SK-N-SH (cell line): ENCODE data around the gene YIF1B. TPM values are rescaled to one million over a fixed set of nuclear protein-coding genes. Genes with fewer than 3 reads are reported as not detected.
"Not testable (repeated sequence)": the region's sequence is repeated elsewhere in the genome, so short reads cannot be mapped to it uniquely, and the experiment has no call there.

Experiments
- CTCF ChIA-PET: fragments of 300-600, 350-600 bp; formaldehyde crosslinking; extraction: SDS; loops from one replicate; lab custom pipeline; 2021; lab: Yijun Ruan, JAX
- POLR2A ChIA-PET: fragments of 350-600 bp; sonication (Branson Sonifier 250); formaldehyde crosslinking; extraction: SDS; loops from one replicate; lab custom pipeline; 2020; ENCODE audit warnings: antibody characterized with exemption, inconsistent platforms; lab: Yijun Ruan, JAX
- DNase-seq: peaks from one replicate; pipeline ENCODE4 v3.0.0; 2012
- H2AFZ ChIP-seq: fragments of 200-600 bp; sonication (generic); 2 replicates; pipeline ENCODE4 v1.8.1; 2016; ENCODE audit warnings: antibody characterized with exemption, mild to moderate bottlenecking, low read depth
- H3F3A ChIP-seq: fragments of 200-600 bp; sonication (generic); replicated peaks from 2 replicates; pipeline ENCODE3; 2016; ENCODE audit warnings: antibody characterized with exemption, mild to moderate bottlenecking; ENCODE audit not compliant: insufficient read depth
- H3K27ac ChIP-seq, 2 experiments: fragments of 200-500 bp in 1 of 2; fragments of 200-600 bp in 1 of 2; sonication (Bioruptor generic) in 1 of 2; sonication (generic), shearing (Covaris generic) in 1 of 2; 2 replicates each; pipeline versions ENCODE4 v1.5.1 to v1.6.1; 2014 to 2016; ENCODE audit warnings: low read depth in 2 of 2, inconsistent platforms in 1 of 2, low read length in 1 of 2, mild to moderate bottlenecking in 1 of 2, mixed read lengths in 1 of 2
- H3K27me3 ChIP-seq: fragments of 200-600 bp; sonication (generic), shearing (Covaris generic); 2 replicates; pipeline ENCODE4 v1.6.1; 2016; ENCODE audit warnings: mixed run types; ENCODE audit not compliant: insufficient read depth
- H3K36me3 ChIP-seq, 2 experiments: fragments of 200-500 bp in 1 of 2; fragments of 200-600 bp in 1 of 2; sonication (Bioruptor generic) in 1 of 2; sonication (generic) in 1 of 2; replicated peaks in 1 of 2; 2 replicates each; pipeline versions ENCODE3 to v1.5.1; 2014 to 2016; ENCODE audit warnings: low read length in 1 of 2, mild to moderate bottlenecking in 1 of 2; ENCODE audit not compliant: insufficient read depth in 2 of 2, control insufficient read depth in 1 of 2
- H3K4me1 ChIP-seq, 2 experiments: fragments of 200-500 bp in 1 of 2; fragments of 200-600 bp in 1 of 2; sonication (Bioruptor generic) in 1 of 2; sonication (generic), shearing (Covaris generic) in 1 of 2; 2 replicates each; pipeline versions ENCODE4 v1.5.1 to v1.6.1; 2014 to 2016; ENCODE audit warnings: low read depth in 1 of 2, low read length in 1 of 2, mixed run types in 1 of 2; ENCODE audit not compliant: insufficient read depth in 2 of 2, control insufficient read depth in 1 of 2
- H3K4me2 ChIP-seq: fragments of 200-600 bp; sonication (generic), shearing (Covaris generic); 2 replicates; pipeline ENCODE4 v1.6.1; 2017; ENCODE audit warnings: mixed run types
- H3K4me3 ChIP-seq, 2 experiments: fragments of 200-500 bp in 1 of 2; fragments of 200-600 bp in 1 of 2; sonication (Bioruptor generic) in 1 of 2; sonication (generic), shearing (Covaris generic) in 1 of 2; 2 replicates each; pipeline versions ENCODE4 v1.5.1 to v1.8.1; 2014 to 2016; ENCODE audit warnings: low read depth in 2 of 2, inconsistent platforms in 1 of 2, low read length in 1 of 2, mild to moderate bottlenecking in 1 of 2, mixed read lengths in 1 of 2, moderate library complexity in 1 of 2
- H3K79me2 ChIP-seq: fragments of 200-600 bp; sonication (generic); 2 replicates; pipeline ENCODE4 v1.8.1; 2017; ENCODE audit warnings: mild to moderate bottlenecking; ENCODE audit not compliant: insufficient read depth
- H3K9ac ChIP-seq: fragments of 200-600 bp; sonication (generic); 2 replicates; pipeline ENCODE4 v1.6.1; 2017; ENCODE audit warnings: mixed run types
- H3K9me2 ChIP-seq: fragments of 200-600 bp; sonication (generic); 2 replicates; pipeline ENCODE4 v1.6.1; 2017; ENCODE audit warnings: mixed run types
- H3K9me3 ChIP-seq: fragments of 200-600 bp; sonication (generic); 2 replicates; pipeline ENCODE4 v1.6.1; 2017; ENCODE audit warnings: mixed run types, mild to moderate bottlenecking, moderate library complexity
- H4K20me1 ChIP-seq: fragments of 200-600 bp; sonication (generic); 2 replicates; pipeline ENCODE4 v1.6.1; 2017; ENCODE audit warnings: mild to moderate bottlenecking, mixed run types; ENCODE audit not compliant: insufficient read depth
- CTCF ChIP-seq: fragments of 200-600 bp; sonication (generic); IDR thresholded peaks from 2 replicates; pipeline ENCODE4 v1.6.1; 2017; ENCODE audit warnings: antibody characterized with exemption, mild to moderate bottlenecking, moderate library complexity
- EP300 ChIP-seq, 2 experiments: IDR thresholded peaks; 2 replicates each; pipeline versions ENCODE4 v1.4.0 to v1.6.1; 2012; ENCODE audit warnings: borderline replicate concordance in 1 of 2, low read depth in 1 of 2, low read length in 1 of 2
- FOSL2 ChIP-seq: IDR thresholded peaks from 2 replicates; pipeline ENCODE4 v1.4.0; 2012; ENCODE audit warnings: low read depth, mild to moderate bottlenecking, moderate library complexity, borderline replicate concordance
- FOXJ3 ChIP-seq: sonication (generic); formaldehyde crosslinking; IDR thresholded peaks from 2 replicates; pipeline ENCODE4 v1.5.1; 2020; ENCODE audit warnings: mild to moderate bottlenecking, missing genetic modification reagents
- FOXM1 ChIP-seq: IDR thresholded peaks from 2 replicates; pipeline ENCODE4 v1.4.0; 2012; ENCODE audit warnings: low read depth, mild to moderate bottlenecking
- GABPA ChIP-seq: IDR thresholded peaks from 2 replicates; pipeline ENCODE4 v1.4.0; 2012; ENCODE audit warnings: low read depth, mild to moderate bottlenecking
- GATA2 ChIP-seq: sonication (generic); formaldehyde crosslinking; IDR thresholded peaks from 2 replicates; pipeline ENCODE4 v1.5.0; 2020; ENCODE audit warnings: mild to moderate bottlenecking, missing genetic modification reagents
- JUND ChIP-seq: IDR thresholded peaks from 2 replicates; pipeline ENCODE4 v1.4.0; 2012
- MAX ChIP-seq: IDR thresholded peaks from 2 replicates; pipeline ENCODE4 v1.4.0; 2012; ENCODE audit warnings: low read depth
- PBX3 ChIP-seq: IDR thresholded peaks from 2 replicates; pipeline ENCODE4; 2012
- POLR2AphosphoS5 ChIP-seq: IDR thresholded peaks from 2 replicates; pipeline ENCODE4 v1.6.1; 2012; ENCODE audit warnings: low read depth, low read length
- RAD21 ChIP-seq: IDR thresholded peaks from 2 replicates; pipeline ENCODE4 v1.6.1; 2012; ENCODE audit warnings: mild to moderate bottlenecking, low read length
- RFX5 ChIP-seq: IDR thresholded peaks from 2 replicates; pipeline ENCODE4 v1.6.1; 2012; ENCODE audit warnings: mild to moderate bottlenecking, improper control_type of control experiment, low read length
- RXRA ChIP-seq: IDR thresholded peaks from 2 replicates; pipeline ENCODE4 v1.4.0; 2012; ENCODE audit warnings: low read depth, mild to moderate bottlenecking, borderline replicate concordance
- SMC3 ChIP-seq: IDR thresholded peaks from 2 replicates; pipeline ENCODE4 v1.6.1; 2012; ENCODE audit warnings: low read depth, low read length, improper control_type of control experiment
- TCF12 ChIP-seq: IDR thresholded peaks from 2 replicates; pipeline ENCODE4 v1.4.0; 2012
- USF1 ChIP-seq: IDR thresholded peaks from 2 replicates; pipeline ENCODE4 v1.4.0; 2012; ENCODE audit warnings: low read depth, borderline replicate concordance
- YY1 ChIP-seq: IDR thresholded peaks from 2 replicates; pipeline ENCODE4 v1.4.0; 2012; ENCODE audit warnings: low read depth, mild to moderate bottlenecking
- ZBTB33 ChIP-seq: IDR thresholded peaks from 2 replicates; pipeline ENCODE4 v1.4.0; 2012; ENCODE audit warnings: low read depth, borderline replicate concordance
- WGBS: methylation state at CpG from one replicate; pipeline ENCODE4 v1.1.6; 2017; ENCODE audit warnings: low lambda C conversion rate; 5-methylcytosine and 5-hydroxymethylcytosine counted together
- polyA plus RNA-seq, 3 experiments: library from polyadenylated mRNA; depleted of rRNA; stranded (reverse); fragments of >200 nt; gene quantifications; 2 replicates each; pipeline ENCODE4 v1.2.3, GENCODE V29; 2012

Gene YIF1B
- polyA plus RNA-seq, 1 of the 3 experiments (the other 2 are of a cell fraction), result 121 TPM

GRCh38 chr19:38339011-38339410 is 23.3 kb upstream of the YIF1B start:
- H3K4me3 ChIP-seq, H3K9me2 ChIP-seq, H3K36me3 ChIP-seq, H3K9me3 ChIP-seq, H3F3A ChIP-seq, H2AFZ ChIP-seq, H4K20me1 ChIP-seq, H3K4me2 ChIP-seq, H3K9ac ChIP-seq, H3K27ac ChIP-seq, DNase-seq, H3K27me3 ChIP-seq, H3K4me1 ChIP-seq, H3K79me2 ChIP-seq: not testable (repeated sequence)
- 62% methylated on average over 4 of the region's 4 CpGs for WGBS
- peak; percentile 23 for TF ChIP-seq GATA2 (CRISPR knock-in tag)
- ChIA-PET POLR2A (interaction anchor here (1.2 kb wide), 1 partner anchor 23 kb away, joined by 3 read pairs; no protein-coding TSS in a partner anchor), CTCF (interaction anchor here (1.8 kb wide), 2 partner anchors 95 to 197 kb away, joined by 4 to 6 read pairs; no protein-coding TSS in a partner anchor)

- no peak overlapping the region for H3K9ac ChIP-seq
- ChIA-PET CTCF (interaction anchor here (0.9 to 1.0 kb wide), 2 partner anchors 37 to 66 kb away, joined by 3 read pairs; partner anchors contain the start of genes FAM98C and PSMD8), POLR2A (interaction anchor here (0.8 to 2.1 kb wide), 2 partner anchors 10 to 37 kb away, joined by 3 to 10 read pairs; partner anchors contain the start of gene PSMD8)
- WGBS, result 64% methylated on average over 10 of the region's 10 CpGs
- H3F3A ChIP-seq, result peaks cover 2% of the 10 kb centered on the region
- DNase-seq, result peak; percentile 27
- no peaks in the 10 kb centered on the region for H3K9me3 ChIP-seq
- no peaks in the 10 kb centered on the region for H4K20me1 ChIP-seq
- no peaks in the 10 kb centered on the region for H3K27me3 ChIP-seq
- H3K36me3 ChIP-seq, result no peaks in the 10 kb centered on the region
- H3K4me1 ChIP-seq, result peaks cover 0 to 8% of the 10 kb centered on the region in 2 experiments; a peak in 1 of 4 replicates
- H3K27ac ChIP-seq, result no peak overlapping the region; a peak in 1 of 4 replicates
- no peaks in the 10 kb centered on the region for H3K9me2 ChIP-seq
- H3K4me2 ChIP-seq, result peak overlapping the region; percentile 88
- no peaks in the 10 kb centered on the region for H3K79me2 ChIP-seq
- 0 out of 2 replicates have a peak overlapping the region, but pooled peaks have one; percentile 59 for H2AFZ ChIP-seq
- H3K4me3 ChIP-seq, result peak overlapping the region; percentile 68 to 96
- TF ChIP-seq FOXJ3 (CRISPR knock-in tag) (no peak), FOSL2 (no peak), MAX (no peak), JUND (no peak), FOXM1 (no peak), YY1 (no peak), SMC3 (no peak), GABPA (no peak), ZBTB33 (no peak), RFX5 (no peak), RAD21 (no peak), CTCF (no peak), PBX3 (no peak), EP300 (IDR thresholded peaks at IDR 0.05; ENCODE audit: borderline replicate concordance in 1 of 2, low read depth in 1 of 2, low read length in 1 of 2) (no peak), RXRA (no peak), POLR2AphosphoS5 (no peak), TCF12 (no peak), USF1 (no peak)
Measured at GRCh38 chr19:38337360-38337653, 21.6 kb upstream of the YIF1B start.
